Spleen (tissue), 11 donors: ENCODE measurements around the gene DAPK1. TPM values are rescaled to one million over a fixed set of nuclear protein-coding genes. Genes with fewer than 3 reads are reported as not detected.
A peak's percentile ranks its signal among the peaks of the same experiment; 100 is the strongest.

Source experiments
- DNase-seq: peaks from one replicate; pipeline ENCODE4 v3.0.0-alpha.2; 2020
- H3K27ac ChIP-seq, 8 donors: fragments of 200-600 bp; sonication (generic) in 7 of 8; 1 replicate in 4 of 8; 2 replicates in 4 of 8; pipeline versions ENCODE4 v1.5.0 to v1.8.0; 2016 to 2021; ENCODE audit warnings: inconsistent platforms in 4 of 8, mild to moderate bottlenecking in 4 of 8, moderate library complexity in 1 of 8
- H3K27me3 ChIP-seq, 7 donors: fragments of 200-600 bp; sonication (generic) in 6 of 7; replicated peaks in 1 of 7; 1 replicate in 4 of 7; 2 replicates in 3 of 7; pipeline versions ENCODE4 v1.5.0 to v1.8.0; 2016 to 2021; ENCODE audit warnings: inconsistent platforms in 3 of 7, mild to moderate bottlenecking in 1 of 7
- H3K36me3 ChIP-seq, 6 donors: fragments of 200-600 bp; sonication (generic) in 5 of 6; 1 replicate in 4 of 6; 2 replicates in 2 of 6; pipeline versions ENCODE4 v1.5.0 to v1.8.0; 2016 to 2021; ENCODE audit warnings: inconsistent platforms in 2 of 6
- H3K4me1 ChIP-seq, 6 donors: fragments of 200-600 bp; sonication (generic) in 5 of 6; 1 replicate in 3 of 6; 2 replicates in 3 of 6; pipeline versions ENCODE4 v1.5.0 to v1.8.0; 2016 to 2021; ENCODE audit warnings: inconsistent platforms in 3 of 6
- H3K4me3 ChIP-seq, 8 donors: fragments of 200-600 bp; sonication (generic) in 7 of 8; 1 replicate in 4 of 8; 2 replicates in 4 of 8; pipeline versions ENCODE4 v1.5.0 to v1.8.0; 2016 to 2021; ENCODE audit warnings: inconsistent platforms in 4 of 8, mild to moderate bottlenecking in 4 of 8, moderate library complexity in 2 of 8
- H3K9me3 ChIP-seq, 8 donors: fragments of 200-600 bp; sonication (generic) in 7 of 8; 1 replicate in 4 of 8; 2 replicates in 4 of 8; pipeline versions ENCODE4 v1.5.0 to v1.8.0; 2016 to 2021; ENCODE audit warnings: inconsistent platforms in 4 of 8
- POLR2A ChIP-seq, 3 donors: fragments of 450-650 bp; IDR thresholded peaks; one replicate each; pipeline ENCODE4 v1.5.1; 2017; ENCODE audit warnings: antibody characterized with exemption in 3 of 3, mild to moderate bottlenecking in 1 of 3
- POLR2AphosphoS5 ChIP-seq, 3 donors: sonication (generic); formaldehyde crosslinking; IDR thresholded peaks; one replicate each; pipeline ENCODE4 v1.5.1; 2017; ENCODE audit warnings: antibody characterized with exemption in 3 of 3
- WGBS, 5 donors: extraction: QIAGEN DNeasy Blood & Tissue Kit in 3 of 5; methylation state at CpG; one replicate each; pipeline versions ENCODE4 v1.1.5 to v1.1.7; 2013 to 2018; 5-methylcytosine and 5-hydroxymethylcytosine counted together
- intact Hi-C: fragments of 100-400 bp; cut with DNase I; formaldehyde crosslinking; loops from one replicate; pipeline ENCODE4 v1.15.0; 2023; ENCODE audit warnings: low total_unique reads
- polyA plus RNA-seq, 3 donors: library from polyadenylated mRNA; stranded (reverse); fragments of 200-250 nt; gene quantifications; one replicate each; pipeline ENCODE4 v1.2.1, GENCODE V29; 2013
- total RNA-seq, 7 donors: library from RNA; depleted of rRNA in 3 of 7; stranded (reverse); fragments of >200 nt in 3 of 7; fragmentation: NEBNext Ultra II Directional in 4 of 7; extraction: Animal tissue kit (Norgen Biotek cat#: 25700) in 4 of 7; gene quantifications; one replicate each; pipeline versions ENCODE4 v1.1.0 to v1.2.1, GENCODE V29; 2016 to 2021
- TF ChIP-seq, protein P1 (sequence below), 11 experiments: fragments of 200-600 bp in 7 of 11; fragments of 450-650 bp in 4 of 11; sonication (generic) in 4 of 11; IDR thresholded peaks in 8 of 11; conservative IDR thresholded peaks in 3 of 11; 1 replicate in 7 of 11; 2 replicates in 4 of 11; pipeline versions ENCODE4 v1.4.0 to v1.8.0; 2016 to 2021; ENCODE audit warnings: antibody characterized with exemption in 11 of 11, inconsistent platforms in 4 of 11, mild to moderate bottlenecking in 1 of 11
- donor health status: healthy with polysubstance abuse.
- donor health status: DM: no; HTN: no; CAD: no; lungs with moderate emphysema.
- donor health status: DM: no; HTN: no; CAD: no.
- donor health status: Bipolar disorder and iron deficiency.
- donor health status: healthy.
- donor health status: DM: no; HTN: no; CAD: no.
- donor health status: DM: yes; HTN: yes; CAD: no.

The DAPK1 gene
- total and polyA plus RNA-seq, 10 donors: 6.4 to 126 (median 102) TPM

DNA sequence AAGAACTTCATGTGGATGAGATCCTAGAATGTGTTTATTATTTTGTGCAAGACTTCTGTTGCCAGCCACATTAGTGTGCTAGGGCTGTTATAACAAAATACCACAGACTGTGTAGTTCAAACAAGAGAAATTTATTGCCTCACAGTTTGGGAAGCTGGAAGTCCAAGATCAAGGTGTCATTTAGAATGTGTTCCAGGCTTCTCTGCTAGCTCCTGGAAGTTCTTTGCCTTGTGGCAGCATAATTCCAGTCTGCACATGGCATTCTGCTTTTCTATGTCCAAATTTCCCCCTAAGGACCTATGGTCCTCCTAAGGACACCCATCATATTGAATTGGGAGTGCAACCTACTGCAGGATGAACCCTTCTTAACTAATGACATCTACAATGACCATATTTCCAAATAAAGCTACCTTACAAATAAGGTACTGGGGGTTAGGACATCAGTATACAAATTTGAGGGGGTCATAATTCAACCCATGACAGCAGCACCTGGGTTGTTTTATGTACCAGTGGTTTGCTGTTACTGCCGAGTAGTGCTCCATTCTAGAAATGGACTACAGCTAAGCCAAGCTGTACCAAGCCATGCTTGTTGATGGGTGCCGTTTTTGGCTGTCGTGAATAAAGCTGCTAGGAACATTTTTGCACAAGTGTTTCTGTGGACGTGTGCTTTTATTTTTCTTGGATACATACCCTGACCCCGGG, 52.7 kb downstream of the DAPK1 start:
- Histone ChIP-seq H3K27me3 (peaks cover 0 to 4% (median 0%) of the 10 kb centered on the region in 7 donors), H3K9me3 (no peaks in the 10 kb centered on the region), H3K27ac (no peak overlapping the region), H3K4me3 (no peak overlapping the region), H3K36me3 (no peaks in the 10 kb centered on the region), H3K4me1 (peaks cover 0 to 16% (median 7%) of the 10 kb centered on the region in 6 donors)
- WGBS, 5 donors: 88 to 94% (median 93%) methylated on average over 5 of the region's 5 CpGs
- TF ChIP-seq POLR2AphosphoS5 (IDR thresholded peaks at IDR 0.05) (no peak), POLR2A (IDR thresholded peaks at IDR 0.05) (no peak)
- TF ChIP-seq, protein P1, sequence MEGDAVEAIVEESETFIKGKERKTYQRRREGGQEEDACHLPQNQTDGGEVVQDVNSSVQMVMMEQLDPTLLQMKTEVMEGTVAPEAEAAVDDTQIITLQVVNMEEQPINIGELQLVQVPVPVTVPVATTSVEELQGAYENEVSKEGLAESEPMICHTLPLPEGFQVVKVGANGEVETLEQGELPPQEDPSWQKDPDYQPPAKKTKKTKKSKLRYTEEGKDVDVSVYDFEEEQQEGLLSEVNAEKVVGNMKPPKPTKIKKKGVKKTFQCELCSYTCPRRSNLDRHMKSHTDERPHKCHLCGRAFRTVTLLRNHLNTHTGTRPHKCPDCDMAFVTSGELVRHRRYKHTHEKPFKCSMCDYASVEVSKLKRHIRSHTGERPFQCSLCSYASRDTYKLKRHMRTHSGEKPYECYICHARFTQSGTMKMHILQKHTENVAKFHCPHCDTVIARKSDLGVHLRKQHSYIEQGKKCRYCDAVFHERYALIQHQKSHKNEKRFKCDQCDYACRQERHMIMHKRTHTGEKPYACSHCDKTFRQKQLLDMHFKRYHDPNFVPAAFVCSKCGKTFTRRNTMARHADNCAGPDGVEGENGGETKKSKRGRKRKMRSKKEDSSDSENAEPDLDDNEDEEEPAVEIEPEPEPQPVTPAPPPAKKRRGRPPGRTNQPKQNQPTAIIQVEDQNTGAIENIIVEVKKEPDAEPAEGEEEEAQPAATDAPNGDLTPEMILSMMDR (IDR thresholded peaks at IDR 0.05 in 8 of 11, conservative IDR thresholded peaks at IDR 0.05 in 3 of 11): no peak
- intact Hi-C loops: no loop called here
- DNase-seq: no peak

- peak overlapping the region in 2 of 8 donors; percentile 23 to 42 for H3K27ac ChIP-seq
- no peaks in the 10 kb centered on the region for H3K36me3 ChIP-seq
- H3K27me3 ChIP-seq: peaks cover 0 to 4% (median 0%) of the 10 kb centered on the region in 7 donors
- WGBS, 5 donors: 81 to 91% (median 87%) methylated on average over 10 of the region's 10 CpGs
- peaks cover 0 to 29% (median 14%) of the 10 kb centered on the region in 6 donors for H3K4me1 ChIP-seq
- TF ChIP-seq, protein P1 (IDR thresholded peaks at IDR 0.05 in 8 of 11, conservative IDR thresholded peaks at IDR 0.05 in 3 of 11): no peak
- no peak overlapping the region for H3K4me3 ChIP-seq
- intact Hi-C loops: no loop called here
- no peaks in the 10 kb centered on the region for H3K9me3 ChIP-seq
- no peak for DNase-seq
Measured at GRCh38 chr9:87551772-87552217, 54.1 kb downstream of the DAPK1 start.

DNA sequence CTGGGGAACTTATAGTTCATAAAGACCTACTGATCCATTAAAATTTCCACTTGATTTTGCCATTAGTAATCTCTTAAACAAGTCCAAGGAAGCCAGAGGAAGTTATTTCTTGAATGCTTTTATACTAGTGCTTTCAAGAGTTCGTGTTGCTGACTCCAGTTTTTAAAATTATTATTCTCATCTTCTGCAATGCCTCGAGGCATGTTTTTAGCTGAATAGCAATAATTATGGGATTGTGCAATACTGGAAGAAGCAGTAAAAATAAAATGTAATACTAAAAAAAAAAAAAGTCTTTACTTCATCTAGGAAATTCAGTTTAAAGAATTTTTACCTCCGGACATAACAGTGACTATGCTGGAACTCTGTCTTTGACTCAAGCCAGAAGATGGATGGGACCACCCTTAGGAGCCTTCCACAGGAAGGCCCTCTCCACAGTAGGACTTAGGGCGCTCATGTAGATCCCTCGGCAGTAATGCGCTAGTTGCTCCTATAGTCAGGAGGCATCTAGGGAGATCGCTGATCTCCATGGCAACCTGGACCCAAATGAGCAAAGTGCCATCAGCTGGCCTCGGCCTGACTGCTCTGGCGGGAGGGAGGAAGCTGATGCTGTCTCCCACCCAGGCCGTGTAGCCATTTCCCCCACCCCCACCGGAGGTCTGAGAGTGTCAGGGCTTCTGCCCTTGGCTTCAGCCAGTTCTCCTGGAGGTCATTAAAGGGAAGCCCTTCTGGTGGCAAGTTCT, 56.7 kb downstream of the DAPK1 start:
- H3K4me1 ChIP-seq: peaks cover 0 to 40% (median 16%) of the 10 kb centered on the region in 6 donors
- peaks cover 0 to 4% (median 0%) of the 10 kb centered on the region in 7 donors for H3K27me3 ChIP-seq
- TF ChIP-seq POLR2A (IDR thresholded peaks at IDR 0.05): no peak
- no peak for TF ChIP-seq POLR2AphosphoS5 (IDR thresholded peaks at IDR 0.05)
- TF ChIP-seq, protein P1 (IDR thresholded peaks at IDR 0.05 in 8 of 11, conservative IDR thresholded peaks at IDR 0.05 in 3 of 11): no peak
- DNase-seq: no peak
- H3K36me3 ChIP-seq: no peaks in the 10 kb centered on the region
- 57 to 67% (median 62%) methylated on average over 7 to 11 of the region's 11 CpGs for WGBS, 5 donors
- intact Hi-C loops: no loop called here
- no peak overlapping the region for H3K4me3 ChIP-seq
- H3K9me3 ChIP-seq: no peaks in the 10 kb centered on the region
- peak overlapping the region in 7 of 8 donors; percentile 41 to 84 (median 68) for H3K27ac ChIP-seq

DNA sequence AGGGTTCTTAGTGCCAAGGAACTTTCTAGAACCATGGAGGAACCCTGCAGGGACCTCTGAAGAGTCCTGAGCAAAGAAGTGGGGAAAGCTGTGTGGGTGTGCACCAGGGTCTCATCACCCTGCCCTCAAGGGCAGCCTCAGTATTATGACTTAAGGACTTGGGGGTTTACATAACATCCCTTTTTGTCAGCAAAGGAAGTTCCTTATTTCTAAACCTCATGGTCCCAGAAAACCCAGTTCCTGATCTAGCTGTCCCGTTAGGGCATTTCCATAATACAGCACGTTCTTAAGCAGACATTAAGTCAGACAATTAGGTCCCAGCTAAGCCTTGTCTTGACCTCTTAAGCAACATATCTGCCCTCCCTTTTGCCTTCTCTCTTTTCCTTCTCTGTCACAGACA, 57.3 kb downstream of the DAPK1 start:
- intact Hi-C loops: no loop called here

More for the DNA sequence above, 57.3 kb downstream of the DAPK1 start:
- H3K4me1 ChIP-seq: peaks cover 0 to 41% (median 16%) of the 10 kb centered on the region in 6 donors
- no peaks in the 10 kb centered on the region for H3K36me3 ChIP-seq
- no peak for DNase-seq
- H3K27ac ChIP-seq: peak overlapping the region in 7 of 8 donors; percentile 41 to 84 (median 68)
- H3K27me3 ChIP-seq: peaks cover 0 to 4% (median 0%) of the 10 kb centered on the region in 7 donors
- WGBS, 5 donors: 16 to 41% (median 30%) methylated on average over 2 of the region's 2 CpGs
- TF ChIP-seq, protein P1 (IDR thresholded peaks at IDR 0.05 in 8 of 11, conservative IDR thresholded peaks at IDR 0.05 in 3 of 11): no peak
- TF ChIP-seq POLR2AphosphoS5 (IDR thresholded peaks at IDR 0.05) (peak in 1 of 3 donors; percentile 48), POLR2A (IDR thresholded peaks at IDR 0.05) (no peak)
- no peaks in the 10 kb centered on the region for H3K9me3 ChIP-seq
- no peak overlapping the region for H3K4me3 ChIP-seq
